NCI-H82 treated with DMSO at 0.1 percent for 48 hours (cell line): ENCODE results near the gene SUSD6.

Source experiments
- DNase-seq: peaks from one replicate; lab custom pipeline; 2025; ENCODE audit not compliant: unreplicated experiment; lab: John Stamatoyannopoulos, UW

SUSD6 gene

DNA sequence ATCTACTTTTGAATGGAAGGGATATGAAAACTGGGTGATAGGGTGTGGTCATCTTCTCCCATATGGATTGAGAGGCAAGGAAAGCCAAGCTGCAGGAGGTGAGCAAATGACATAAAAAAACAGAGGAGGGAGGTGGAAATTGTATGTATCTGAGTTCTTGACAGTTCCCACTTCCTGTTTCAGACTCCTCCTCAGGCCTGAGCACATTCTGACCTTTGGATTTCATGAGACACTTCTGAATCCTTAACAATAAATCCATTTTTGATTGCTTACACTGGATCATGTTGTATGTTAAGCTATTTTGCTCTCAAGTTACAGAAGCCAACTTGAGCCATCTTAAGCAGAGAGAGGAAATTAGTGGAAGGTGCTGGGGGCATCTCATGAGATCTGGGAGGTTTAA lies 143.9 kb downstream of the SUSD6 start:
- no peak for DNase-seq

DNA sequence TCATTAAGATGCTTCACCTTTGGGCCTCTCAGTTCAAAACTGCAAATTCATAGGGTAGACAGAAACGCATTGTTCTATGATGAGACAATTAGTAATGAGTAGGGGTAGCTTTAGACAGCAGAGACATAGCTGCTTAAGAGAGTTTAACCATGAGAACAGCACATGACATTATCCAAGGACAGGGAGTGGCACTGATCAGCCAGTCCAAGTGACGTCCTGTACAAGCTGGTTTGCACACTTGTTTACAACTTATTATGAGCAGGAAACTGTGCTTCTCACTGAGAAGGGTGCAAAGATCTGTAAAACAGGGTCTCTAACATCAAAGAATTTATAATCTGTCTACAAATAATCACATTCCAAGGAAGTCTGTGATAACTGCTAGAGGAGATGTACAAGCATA lies 144.4 kb downstream of the SUSD6 start:
- no peak for DNase-seq

DNA sequence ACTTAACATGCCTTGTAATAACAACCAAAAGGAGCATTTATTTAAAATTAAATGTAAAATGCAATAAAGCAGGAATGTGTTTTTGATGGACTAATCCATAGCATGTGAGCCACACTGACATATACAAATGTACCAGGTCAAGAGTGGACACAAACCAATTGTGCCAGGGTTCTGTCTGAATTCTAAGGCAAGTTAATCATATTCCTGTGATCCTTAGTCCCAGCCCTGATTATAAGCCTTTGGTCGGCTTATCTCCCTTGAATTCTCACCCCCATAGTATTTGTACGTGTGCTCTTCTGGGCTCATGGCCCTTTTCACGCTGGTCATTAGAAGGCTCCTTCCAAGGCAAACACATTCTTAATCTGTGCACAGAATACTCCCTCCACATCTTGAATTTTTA lies 144.9 kb downstream of the SUSD6 start:
- no peak for DNase-seq

DNA sequence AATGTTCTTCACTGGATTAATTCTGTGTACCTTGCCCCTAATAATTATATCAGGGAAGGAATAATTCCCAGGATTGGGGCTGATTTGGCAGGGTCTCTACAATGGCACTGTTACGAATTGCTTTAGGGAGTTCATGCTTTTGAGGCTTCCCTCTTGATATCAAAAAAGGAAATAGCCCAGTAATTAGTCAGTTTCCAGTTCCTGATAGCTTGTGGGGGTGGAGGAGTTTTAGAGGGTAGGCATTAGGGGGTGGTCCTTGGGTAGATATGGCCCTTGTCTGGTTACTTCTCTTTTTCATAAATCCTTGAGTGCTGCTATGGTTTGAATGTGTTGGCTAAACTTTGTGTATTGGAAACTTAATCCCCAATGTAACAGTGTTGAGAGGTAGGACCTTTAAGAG lies 149.4 kb downstream of the SUSD6 start:
- DNase-seq, result no peak

DNA sequence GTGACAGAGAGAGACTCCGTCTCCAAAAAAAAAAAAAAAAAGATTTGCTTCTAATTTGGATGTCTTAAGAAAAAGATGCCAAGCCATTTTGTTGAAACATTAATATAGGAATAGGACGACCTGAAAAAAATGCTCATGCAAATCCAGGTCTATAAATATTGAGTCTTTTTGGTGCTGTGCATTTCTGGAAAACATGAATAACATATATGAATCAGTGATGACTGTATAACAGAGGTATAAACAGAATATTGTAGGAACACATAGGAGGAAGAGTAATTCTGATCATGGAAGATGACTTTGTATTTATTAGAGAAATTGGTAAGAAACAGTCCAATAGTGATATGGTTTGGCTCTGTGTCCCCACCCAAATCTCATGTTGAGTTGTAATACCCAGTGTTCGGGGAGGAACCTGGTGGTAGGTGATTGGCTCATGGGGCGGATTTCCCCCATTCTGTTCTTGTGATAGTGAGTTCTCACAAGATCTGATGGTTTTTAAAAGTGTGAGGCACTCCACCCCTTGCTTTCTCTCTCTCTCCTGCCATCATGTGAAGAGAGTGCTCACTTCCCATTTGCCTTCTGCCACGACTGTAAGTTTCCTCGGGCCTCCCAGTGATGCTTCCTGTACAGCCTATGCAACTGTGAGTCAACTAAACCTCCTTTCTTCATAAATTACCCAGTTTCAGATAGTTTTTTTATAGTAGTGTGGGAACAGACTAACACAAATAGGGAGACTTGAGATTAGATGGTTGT lies 152.5 kb downstream of the SUSD6 start:
- no peak for DNase-seq
